Mucosa of descending colon (tissue), 3 donors: ENCODE data around the gene ANKRD33B. TPM values are rescaled to one million over a fixed set of nuclear protein-coding genes. Genes with fewer than 3 reads are reported as not detected.
"Not testable (repeated sequence)": the region's sequence is repeated elsewhere in the genome, so short reads cannot be mapped to it uniquely, and the experiment has no call there.

ENCODE experiments used
- ATAC-seq: fragments of 200-7000 bp; cut with Tn5 transposase; one replicate; pipeline ENCODE4 v1.9.1; 2020; ENCODE audit warnings: mild to moderate bottlenecking, moderate library complexity
- DNase-seq, 3 donors: peaks; one replicate each; pipeline ENCODE4 v3.0.0-alpha.2; 2020
- H3K36me3 ChIP-seq: fragments of 200-600 bp; one replicate; pipeline ENCODE4 v1.8.0; 2021; ENCODE audit warnings: low read depth, mild to moderate bottlenecking
- H3K4me1 ChIP-seq: fragments of 200-600 bp; one replicate; pipeline ENCODE4 v1.8.0; 2021; ENCODE audit warnings: low read depth, mild to moderate bottlenecking
- H3K4me3 ChIP-seq: fragments of 200-600 bp; one replicate; pipeline ENCODE4 v1.8.0; 2021; ENCODE audit warnings: mild to moderate bottlenecking
- H3K9me3 ChIP-seq: fragments of 200-600 bp; one replicate; pipeline ENCODE4 v1.8.0; 2021; ENCODE audit warnings: mild to moderate bottlenecking
- CTCF ChIP-seq: fragments of 200-600 bp; IDR thresholded peaks from one replicate; pipeline ENCODE4 v1.8.0; 2022; ENCODE audit warnings: antibody characterized with exemption, mild to moderate bottlenecking
- intact Hi-C, 2 donors: fragments of 100-400 bp; cut with DNase I in 1 of 2; cut with micrococcal nuclease in 1 of 2; formaldehyde crosslinking; loops; one replicate each; pipeline versions ENCODE4 v1.11.0 to v1.11.1; 2022; cut with DNase I, micrococcal nuclease
- total RNA-seq, 3 donors: library from RNA; stranded (reverse); fragmentation: NEBNext Ultra II Directional in 2 of 3; extraction: Animal tissue kit (Norgen Biotek cat#: 25700) in 2 of 3; gene quantifications; one replicate each; pipeline versions ENCODE4 v1.2.1 to v1.2.4, GENCODE V29; 2021 to 2023
- donor health status: DM: no; HTN: no; CAD: no; lungs with moderate emphysema.
- donor health status: DM: no; HTN: no; CAD: no.
- donor health status: DM: no; HTN: yes; CAD: no.

Gene ANKRD33B
- total RNA-seq, 3 donors from 2014 or later = 0.96 to 3.3 (median 1.7) TPM

GRCh38 chr5:10564838-10565784 is 1.2 kb downstream of the ANKRD33B start:
- TF ChIP-seq CTCF = no peak
- peak; percentile 3 for ATAC-seq
- intact Hi-C loops = no loop called here
- Histone ChIP-seq H3K4me1 (peaks cover 14% of the 10 kb centered on the region), H3K4me3 (peak overlapping the region; percentile 30), H3K36me3 (no peaks in the 10 kb centered on the region), H3K9me3 (no peaks in the 10 kb centered on the region)
- peak in 2 of 3 donors; percentile 36 to 73 for DNase-seq

GRCh38 chr5:10565785-10566542 is 2.1 kb downstream of the ANKRD33B start:
- H3K4me3 ChIP-seq = no peak overlapping the region
- H3K36me3 ChIP-seq = no peaks in the 10 kb centered on the region
- TF ChIP-seq CTCF = no peak
- H3K4me1 ChIP-seq = peaks cover 14% of the 10 kb centered on the region
- intact Hi-C loops = no loop called here
- ATAC-seq = no peak
- H3K9me3 ChIP-seq = no peaks in the 10 kb centered on the region
- DNase-seq = peak in 1 of 3 donors; percentile 38

- Histone ChIP-seq H3K4me3 (no peak overlapping the region), H3K4me1 (peaks cover 14% of the 10 kb centered on the region), H3K36me3 (no peaks in the 10 kb centered on the region), H3K9me3 (no peaks in the 10 kb centered on the region)
- ATAC-seq = no peak
- intact Hi-C loops = no loop called here
- no peak for TF ChIP-seq CTCF
- DNase-seq = no peak
Measured at GRCh38 chr5:10566543-10567068, 2.7 kb downstream of the ANKRD33B start.

- DNase-seq (no peak), ATAC-seq (no peak)
- Histone ChIP-seq H3K4me1 (peaks cover 14% of the 10 kb centered on the region), H3K9me3 (no peaks in the 10 kb centered on the region), H3K4me3 (no peak overlapping the region), H3K36me3 (no peaks in the 10 kb centered on the region)
- intact Hi-C loops = no loop called here
- no peak for TF ChIP-seq CTCF
Measured at GRCh38 chr5:10567121-10567591, 3.3 kb downstream of the ANKRD33B start.

- intact Hi-C loops = no loop called here
- Histone ChIP-seq H3K4me1 (peaks cover 14% of the 10 kb centered on the region), H3K36me3 (no peaks in the 10 kb centered on the region), H3K4me3 (no peak overlapping the region), H3K9me3 (no peaks in the 10 kb centered on the region)
- ATAC-seq = no peak
- no peak for DNase-seq
- no peak for TF ChIP-seq CTCF
Measured at GRCh38 chr5:10567781-10568321, 4.0 kb downstream of the ANKRD33B start.

GRCh38 chr5:10570540-10570939 is 6.7 kb downstream of the ANKRD33B start:
- H3K36me3 ChIP-seq, H3K4me3 ChIP-seq, DNase-seq, ATAC-seq, intact Hi-C loops, H3K9me3 ChIP-seq, H3K4me1 ChIP-seq: not testable (repeated sequence)
